ENCODE measurements around the gene BRD9. TPM values are rescaled to one million over a fixed set of nuclear protein-coding genes. Genes with fewer than 3 reads are reported as not detected.

The BRD9 gene
- total and polyA plus RNA-seq, 2 of the 13 experiments (the other 11 are each of a cell fraction or from before 2014, with no cell fraction given): 5.2 to 22.9 TPM

DNA sequence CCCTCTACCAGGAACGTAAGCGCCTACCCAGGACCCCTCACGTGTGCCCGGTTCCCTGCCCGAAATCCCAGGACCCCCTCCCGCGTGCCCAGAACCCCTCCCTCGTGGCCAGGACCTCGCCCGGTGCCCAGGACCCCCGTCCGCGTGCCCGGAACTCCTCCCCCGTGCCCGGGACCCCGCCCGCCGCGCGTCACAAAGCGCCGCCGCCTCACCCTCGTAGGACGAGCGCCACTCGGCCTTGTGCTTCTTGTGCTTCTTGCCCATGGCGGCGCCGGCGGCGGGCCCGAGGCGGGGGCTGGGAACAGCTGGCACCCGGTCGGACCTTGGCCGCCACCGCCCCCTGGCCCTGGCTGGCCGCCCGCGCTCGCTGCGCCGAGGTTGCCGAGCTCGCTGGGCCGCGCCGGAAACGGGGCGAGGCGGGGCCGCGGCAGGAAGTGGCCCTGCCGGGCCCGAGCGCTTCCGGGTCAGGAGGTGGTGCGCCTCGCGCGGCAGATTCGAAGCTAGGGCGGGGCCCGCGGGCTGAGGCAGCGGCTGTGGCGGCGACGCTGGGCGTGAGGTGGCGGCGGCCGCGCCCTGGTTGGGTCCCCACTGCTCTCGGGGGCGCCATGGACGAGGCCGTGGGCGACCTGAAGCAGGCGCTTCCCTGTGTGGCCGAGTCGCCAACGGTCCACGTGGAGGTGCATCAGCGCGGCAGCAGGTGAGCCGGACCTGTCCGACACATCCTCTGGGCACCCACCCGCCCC is at the start of gene BRD9, which contains the start of gene TRIP13 (continued):
- 0 out of 2 replicates have a peak, but pooled peaks have one; percentile 22 for TF ChIP-seq PAXIP1 (CRISPR knock-in tag; conservative IDR thresholded peaks at IDR 0.05)
- no peak; the same call in 1 of the 2 replicates for TF ChIP-seq HDAC2 (CRISPR knock-in tag; IDR thresholded peaks at IDR 0.05)
- no peak for TF ChIP-seq NFATC3 (CRISPR knock-in tag; IDR thresholded peaks at IDR 0.05)
- no peak for TF ChIP-seq GABPA (IDR thresholded peaks at IDR 0.05; ENCODE audit: low read depth, low read length)
- peak; percentile 89 for TF ChIP-seq GABPA (CRISPR knock-in tag; IDR thresholded peaks at IDR 0.05; ENCODE audit: low read depth)
- TF ChIP-seq ZNF558 (CRISPR knock-in tag; IDR thresholded peaks at IDR 0.05; ENCODE audit: borderline replicate concordance): no peak; the same call in 1 of the 2 replicates
- TF ChIP-seq MTF2 (CRISPR knock-in tag; IDR thresholded peaks at IDR 0.05; ENCODE audit: borderline replicate concordance): no peak
- TF ChIP-seq ZNF737 (CRISPR knock-in tag; IDR thresholded peaks at IDR 0.05; ENCODE audit: borderline replicate concordance): no peak
- TF ChIP-seq, protein P1, sequence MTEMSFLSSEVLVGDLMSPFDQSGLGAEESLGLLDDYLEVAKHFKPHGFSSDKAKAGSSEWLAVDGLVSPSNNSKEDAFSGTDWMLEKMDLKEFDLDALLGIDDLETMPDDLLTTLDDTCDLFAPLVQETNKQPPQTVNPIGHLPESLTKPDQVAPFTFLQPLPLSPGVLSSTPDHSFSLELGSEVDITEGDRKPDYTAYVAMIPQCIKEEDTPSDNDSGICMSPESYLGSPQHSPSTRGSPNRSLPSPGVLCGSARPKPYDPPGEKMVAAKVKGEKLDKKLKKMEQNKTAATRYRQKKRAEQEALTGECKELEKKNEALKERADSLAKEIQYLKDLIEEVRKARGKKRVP (CRISPR knock-in tag; IDR thresholded peaks at IDR 0.05): no peak; a peak in 1 of 4 replicates
- TF ChIP-seq, protein P2, sequence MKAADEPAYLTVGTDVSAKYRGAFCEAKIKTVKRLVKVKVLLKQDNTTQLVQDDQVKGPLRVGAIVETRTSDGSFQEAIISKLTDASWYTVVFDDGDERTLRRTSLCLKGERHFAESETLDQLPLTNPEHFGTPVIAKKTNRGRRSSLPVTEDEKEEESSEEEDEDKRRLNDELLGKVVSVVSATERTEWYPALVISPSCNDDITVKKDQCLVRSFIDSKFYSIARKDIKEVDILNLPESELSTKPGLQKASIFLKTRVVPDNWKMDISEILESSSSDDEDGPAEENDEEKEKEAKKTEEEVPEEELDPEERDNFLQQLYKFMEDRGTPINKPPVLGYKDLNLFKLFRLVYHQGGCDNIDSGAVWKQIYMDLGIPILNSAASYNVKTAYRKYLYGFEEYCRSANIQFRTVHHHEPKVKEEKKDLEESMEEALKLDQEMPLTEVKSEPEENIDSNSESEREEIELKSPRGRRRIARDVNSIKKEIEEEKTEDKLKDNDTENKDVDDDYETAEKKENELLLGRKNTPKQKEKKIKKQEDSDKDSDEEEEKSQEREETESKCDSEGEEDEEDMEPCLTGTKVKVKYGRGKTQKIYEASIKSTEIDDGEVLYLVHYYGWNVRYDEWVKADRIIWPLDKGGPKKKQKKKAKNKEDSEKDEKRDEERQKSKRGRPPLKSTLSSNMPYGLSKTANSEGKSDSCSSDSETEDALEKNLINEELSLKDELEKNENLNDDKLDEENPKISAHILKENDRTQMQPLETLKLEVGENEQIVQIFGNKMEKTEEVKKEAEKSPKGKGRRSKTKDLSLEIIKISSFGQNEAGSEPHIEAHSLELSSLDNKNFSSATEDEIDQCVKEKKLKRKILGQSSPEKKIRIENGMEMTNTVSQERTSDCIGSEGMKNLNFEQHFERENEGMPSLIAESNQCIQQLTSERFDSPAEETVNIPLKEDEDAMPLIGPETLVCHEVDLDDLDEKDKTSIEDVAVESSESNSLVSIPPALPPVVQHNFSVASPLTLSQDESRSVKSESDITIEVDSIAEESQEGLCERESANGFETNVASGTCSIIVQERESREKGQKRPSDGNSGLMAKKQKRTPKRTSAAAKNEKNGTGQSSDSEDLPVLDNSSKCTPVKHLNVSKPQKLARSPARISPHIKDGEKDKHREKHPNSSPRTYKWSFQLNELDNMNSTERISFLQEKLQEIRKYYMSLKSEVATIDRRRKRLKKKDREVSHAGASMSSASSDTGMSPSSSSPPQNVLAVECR (CRISPR knock-in tag; IDR thresholded peaks at IDR 0.05; ENCODE audit: borderline replicate concordance): peak; percentile 100
- TF ChIP-seq, protein P3, sequence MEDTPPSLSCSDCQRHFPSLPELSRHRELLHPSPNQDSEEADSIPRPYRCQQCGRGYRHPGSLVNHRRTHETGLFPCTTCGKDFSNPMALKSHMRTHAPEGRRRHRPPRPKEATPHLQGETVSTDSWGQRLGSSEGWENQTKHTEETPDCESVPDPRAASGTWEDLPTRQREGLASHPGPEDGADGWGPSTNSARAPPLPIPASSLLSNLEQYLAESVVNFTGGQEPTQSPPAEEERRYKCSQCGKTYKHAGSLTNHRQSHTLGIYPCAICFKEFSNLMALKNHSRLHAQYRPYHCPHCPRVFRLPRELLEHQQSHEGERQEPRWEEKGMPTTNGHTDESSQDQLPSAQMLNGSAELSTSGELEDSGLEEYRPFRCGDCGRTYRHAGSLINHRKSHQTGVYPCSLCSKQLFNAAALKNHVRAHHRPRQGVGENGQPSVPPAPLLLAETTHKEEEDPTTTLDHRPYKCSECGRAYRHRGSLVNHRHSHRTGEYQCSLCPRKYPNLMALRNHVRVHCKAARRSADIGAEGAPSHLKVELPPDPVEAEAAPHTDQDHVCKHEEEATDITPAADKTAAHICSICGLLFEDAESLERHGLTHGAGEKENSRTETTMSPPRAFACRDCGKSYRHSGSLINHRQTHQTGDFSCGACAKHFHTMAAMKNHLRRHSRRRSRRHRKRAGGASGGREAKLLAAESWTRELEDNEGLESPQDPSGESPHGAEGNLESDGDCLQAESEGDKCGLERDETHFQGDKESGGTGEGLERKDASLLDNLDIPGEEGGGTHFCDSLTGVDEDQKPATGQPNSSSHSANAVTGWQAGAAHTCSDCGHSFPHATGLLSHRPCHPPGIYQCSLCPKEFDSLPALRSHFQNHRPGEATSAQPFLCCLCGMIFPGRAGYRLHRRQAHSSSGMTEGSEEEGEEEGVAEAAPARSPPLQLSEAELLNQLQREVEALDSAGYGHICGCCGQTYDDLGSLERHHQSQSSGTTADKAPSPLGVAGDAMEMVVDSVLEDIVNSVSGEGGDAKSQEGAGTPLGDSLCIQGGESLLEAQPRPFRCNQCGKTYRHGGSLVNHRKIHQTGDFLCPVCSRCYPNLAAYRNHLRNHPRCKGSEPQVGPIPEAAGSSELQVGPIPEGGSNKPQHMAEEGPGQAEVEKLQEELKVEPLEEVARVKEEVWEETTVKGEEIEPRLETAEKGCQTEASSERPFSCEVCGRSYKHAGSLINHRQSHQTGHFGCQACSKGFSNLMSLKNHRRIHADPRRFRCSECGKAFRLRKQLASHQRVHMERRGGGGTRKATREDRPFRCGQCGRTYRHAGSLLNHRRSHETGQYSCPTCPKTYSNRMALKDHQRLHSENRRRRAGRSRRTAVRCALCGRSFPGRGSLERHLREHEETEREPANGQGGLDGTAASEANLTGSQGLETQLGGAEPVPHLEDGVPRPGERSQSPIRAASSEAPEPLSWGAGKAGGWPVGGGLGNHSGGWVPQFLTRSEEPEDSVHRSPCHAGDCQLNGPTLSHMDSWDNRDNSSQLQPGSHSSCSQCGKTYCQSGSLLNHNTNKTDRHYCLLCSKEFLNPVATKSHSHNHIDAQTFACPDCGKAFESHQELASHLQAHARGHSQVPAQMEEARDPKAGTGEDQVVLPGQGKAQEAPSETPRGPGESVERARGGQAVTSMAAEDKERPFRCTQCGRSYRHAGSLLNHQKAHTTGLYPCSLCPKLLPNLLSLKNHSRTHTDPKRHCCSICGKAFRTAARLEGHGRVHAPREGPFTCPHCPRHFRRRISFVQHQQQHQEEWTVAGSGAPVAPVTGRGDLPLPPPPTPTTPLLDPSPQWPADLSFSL (CRISPR knock-in tag; IDR thresholded peaks at IDR 0.05): no peak
- TF ChIP-seq TSC22D2 (CRISPR knock-in tag; IDR thresholded peaks at IDR 0.05; ENCODE audit: borderline replicate concordance): 0 out of 2 replicates have a peak, but pooled peaks have one; percentile 53

All from HepG2 (cell line).